ENCODE data around the gene GPC6. TPM values are rescaled to one million over a fixed set of nuclear protein-coding genes. Genes with fewer than 3 reads are reported as not detected.
A peak's percentile ranks its signal among the peaks of the same experiment; 100 is the strongest.

The GPC6 gene
- polyA plus RNA-seq, 1 donor from 2014 or later, result 9.0 TPM

- TF ChIP-seq EP300 (conservative IDR thresholded peaks at IDR 0.05; ENCODE audit: poor library complexity, severe bottlenecking) (no peak), MXI1 (conservative IDR thresholded peaks at IDR 0.05; ENCODE audit: poor library complexity, severe bottlenecking) (no peak), POLR2AphosphoS5 (IDR thresholded peaks at IDR 0.05) (no peak), REST (IDR thresholded peaks at IDR 0.05; ENCODE audit: borderline replicate concordance) (no peak), SMC3 (conservative IDR thresholded peaks at IDR 0.05; ENCODE audit: poor library complexity) (no peak)
- no peak overlapping the region for H2AFZ ChIP-seq (ENCODE audit: low read depth, low read length)
- H3F3A ChIP-seq (ENCODE audit: insufficient read depth, low read length, poor library complexity, severe bottlenecking), result no peaks in the 10 kb centered on the region
- H3K36me3 ChIP-seq (ENCODE audit: insufficient read depth, low read length), result no peaks in the 10 kb centered on the region
- peaks cover 3% of the 10 kb centered on the region for H3K79me2 ChIP-seq (replicated peaks; ENCODE audit: insufficient read depth, low read length)
- no peak overlapping the region for H3K9ac ChIP-seq (ENCODE audit: low read length)
- no peaks in the 10 kb centered on the region for H3K9me3 ChIP-seq (ENCODE audit: low read length)
- H4K20me1 ChIP-seq (ENCODE audit: insufficient read depth), result no peaks in the 10 kb centered on the region
- no peak overlapping the region for H3K27ac ChIP-seq (ENCODE audit: low read length)
- H3K4me3 ChIP-seq (ENCODE audit: low read length), result no peak overlapping the region
- no peak overlapping the region for H3K4me2 ChIP-seq (ENCODE audit: low read length)
- no peaks in the 10 kb centered on the region for H3K9me2 ChIP-seq (ENCODE audit: insufficient read depth, low read length)
- no peaks in the 10 kb centered on the region for H3K27me3 ChIP-seq (ENCODE audit: insufficient read depth, low read depth, low read length)
These were observed 524.5 kb downstream of the GPC6 start for GRCh38 chr13:93751117-93751516.

DNA sequence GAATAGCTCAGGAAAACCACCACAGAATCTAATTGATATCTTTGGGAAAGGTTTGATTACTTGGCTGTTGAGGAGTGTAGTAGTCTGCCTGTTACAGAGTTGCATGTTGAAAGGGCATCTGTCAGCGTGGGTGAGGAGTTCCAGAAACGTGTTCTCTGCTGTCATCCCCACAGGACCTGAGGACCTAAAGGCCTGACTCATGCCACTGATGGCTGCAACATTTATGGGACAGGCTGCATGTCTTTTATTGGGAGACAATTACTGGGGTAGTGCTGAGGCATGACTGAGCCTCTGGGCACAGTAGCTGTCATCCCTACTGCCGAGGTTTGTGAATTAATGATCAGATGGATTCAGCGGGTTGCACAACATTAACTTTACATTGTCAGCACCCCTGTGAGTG, 525.9 kb downstream of the GPC6 start:
- no peaks in the 10 kb centered on the region for H3K36me3 ChIP-seq (ENCODE audit: insufficient read depth, low read length)
- no peaks in the 10 kb centered on the region for H4K20me1 ChIP-seq (ENCODE audit: insufficient read depth)
- H3K79me2 ChIP-seq (replicated peaks; ENCODE audit: insufficient read depth, low read length), result peaks cover 3% of the 10 kb centered on the region
- TF ChIP-seq MXI1 (conservative IDR thresholded peaks at IDR 0.05; ENCODE audit: poor library complexity, severe bottlenecking) (no peak), POLR2AphosphoS5 (IDR thresholded peaks at IDR 0.05) (no peak), TAF1 (IDR thresholded peaks at IDR 0.05; ENCODE audit: low read depth) (no peak), RAD21 (conservative IDR thresholded peaks at IDR 0.05) (no peak), CTCF (IDR thresholded peaks at IDR 0.05; ENCODE audit: poor library complexity, severe bottlenecking) (no peak), REST (IDR thresholded peaks at IDR 0.05; ENCODE audit: borderline replicate concordance) (no peak), EZH2 (IDR thresholded peaks at IDR 0.05; ENCODE audit: borderline replicate concordance, insufficient read depth, low read length, poor library complexity, severe bottlenecking) (no peak), EP300 (conservative IDR thresholded peaks at IDR 0.05; ENCODE audit: poor library complexity, severe bottlenecking) (no peak), SMC3 (conservative IDR thresholded peaks at IDR 0.05; ENCODE audit: poor library complexity) (no peak)
- no peaks in the 10 kb centered on the region for H3F3A ChIP-seq (ENCODE audit: insufficient read depth, low read length, poor library complexity, severe bottlenecking)
- H3K4me2 ChIP-seq (ENCODE audit: low read length), result no peak overlapping the region
- H3K4me3 ChIP-seq (ENCODE audit: low read length), result no peak overlapping the region
- H3K9ac ChIP-seq (ENCODE audit: low read length), result no peak overlapping the region
- H3K9me3 ChIP-seq (ENCODE audit: low read length), result no peaks in the 10 kb centered on the region
- H2AFZ ChIP-seq (ENCODE audit: low read depth, low read length), result no peak overlapping the region
- no peaks in the 10 kb centered on the region for H3K9me2 ChIP-seq (ENCODE audit: insufficient read depth, low read length)
- H3K27me3 ChIP-seq (ENCODE audit: insufficient read depth, low read depth, low read length), result no peaks in the 10 kb centered on the region
- H3K27ac ChIP-seq (ENCODE audit: low read length), result peak overlapping the region; percentile 46

Data from neural cell (in vitro differentiated cells).